ENCODE data around the gene ZNF462.

Gene ZNF462

GRCh38 chr9:106931466-106931865 lies 68.5 kb downstream of the ZNF462 start:
- FAIRE-seq, result no peak

- no peak for FAIRE-seq
These were observed 69.2 kb downstream of the ZNF462 start for GRCh38 chr9:106932178-106932577.

GRCh38 chr9:106932675-106933074 lies 69.7 kb downstream of the ZNF462 start:
- FAIRE-seq, result no peak

GRCh38 chr9:106933470-106933869 lies 70.5 kb downstream of the ZNF462 start:
- no peak for FAIRE-seq

GRCh38 chr9:106934442-106935238 lies 71.7 kb downstream of the ZNF462 start:
- FAIRE-seq, result no peak

- no peak for FAIRE-seq
These were observed 73.7 kb downstream of the ZNF462 start for GRCh38 chr9:106936680-106937079.

- FAIRE-seq, result no peak
These were observed 79.0 kb downstream of the ZNF462 start for GRCh38 chr9:106941916-106942315.

GRCh38 chr9:106945727-106946660 lies 83.0 kb downstream of the ZNF462 start:
- FAIRE-seq, result peak; percentile 38

GRCh38 chr9:106947106-106947900 lies 84.3 kb downstream of the ZNF462 start:
- FAIRE-seq, result no peak

GRCh38 chr9:106953174-106953573 lies 90.2 kb downstream of the ZNF462 start:
- FAIRE-seq, result no peak

GRCh38 chr9:106954558-106954957 lies 91.6 kb downstream of the ZNF462 start:
- FAIRE-seq, result no peak

GRCh38 chr9:106954974-106955850 lies 92.2 kb downstream of the ZNF462 start:
- peak; percentile 36 for FAIRE-seq

GRCh38 chr9:106956971-106957370 lies 94.0 kb downstream of the ZNF462 start:
- no peak for FAIRE-seq

GRCh38 chr9:106958955-106959657 lies 96.1 kb downstream of the ZNF462 start:
- no peak for FAIRE-seq

GRCh38 chr9:106960258-106960657 lies 97.3 kb downstream of the ZNF462 start:
- FAIRE-seq, result no peak

- no peak for FAIRE-seq
These were observed 98.7 kb downstream of the ZNF462 start for GRCh38 chr9:106961623-106962022.

GRCh38 chr9:106962122-106962521 lies 99.2 kb downstream of the ZNF462 start:
- FAIRE-seq, result no peak

GRCh38 chr9:106962615-106963363 lies 99.8 kb downstream of the ZNF462 start:
- no peak for FAIRE-seq

GRCh38 chr9:106963684-106964083 lies 100.7 kb downstream of the ZNF462 start:
- no peak for FAIRE-seq

GRCh38 chr9:106964329-106964728 lies 101.4 kb downstream of the ZNF462 start:
- no peak for FAIRE-seq

All from islet of Langerhans (tissue), 1 donor.